Measurements from ENCODE around the gene SEC24D. TPM values are rescaled to one million over a fixed set of nuclear protein-coding genes. Genes with fewer than 3 reads are reported as not detected.
A peak's percentile ranks its signal among the peaks of the same experiment; 100 is the strongest.

Gene SEC24D
- total RNA-seq, 1 experiment from 2014 or later, result 32.0 TPM

- CTCF ChIA-PET, result no interaction called here
- BruUV-seq (replicated peaks), result no TSS peak
- POLR2A ChIA-PET, result no interaction called here
- intact Hi-C loops (cut with micrococcal nuclease; ENCODE audit: unreplicated experiment), result no loop called here
- H3K36me3 Mint-ChIP-seq (ENCODE audit: insufficient read depth, unreplicated experiment), result no peaks in the 10 kb centered on the region
- peaks cover 10% of the 10 kb centered on the region for H3K4me1 Mint-ChIP-seq (ENCODE audit: low read depth, unreplicated experiment)
- no peaks in the 10 kb centered on the region for H3K9me3 ChIP-seq
- no peak overlapping the region for H3K27ac Mint-ChIP-seq (ENCODE audit: unreplicated experiment)
- no peaks in the 10 kb centered on the region for H3K4me1 ChIP-seq
- no peaks in the 10 kb centered on the region; the same call in 1 of the 2 replicates for H3K27me3 ChIP-seq (replicated peaks; ENCODE audit: control insufficient read depth, insufficient read depth, low read length)
- no peak overlapping the region for H3K4me3 ChIP-seq (ENCODE audit: low read depth, low read length)
- TF ChIP-seq CTCF (IDR thresholded peaks at IDR 0.05; ENCODE audit: insufficient read depth in 1 of 2, low read depth in 1 of 2, low read length in 1 of 2, severe bottlenecking in 1 of 2, unreplicated experiment in 1 of 2), result no peak
- DNase-seq, result no peak
- no peaks in the 10 kb centered on the region for H3K27me3 Mint-ChIP-seq (ENCODE audit: insufficient read depth, unreplicated experiment)
- no peaks in the 10 kb centered on the region for H3K36me3 ChIP-seq (ENCODE audit: control insufficient read depth, insufficient read depth, low read length)
- H3K9me3 Mint-ChIP-seq (ENCODE audit: unreplicated experiment), result no peaks in the 10 kb centered on the region
- H3K4me3 Mint-ChIP-seq (ENCODE audit: unreplicated experiment), result peak overlapping the region; percentile 55
These were observed 14.1 kb upstream of the SEC24D start for GRCh38 chr4:118849867-118850487.

GRCh38 chr4:118848901-118849300 is 13.0 kb upstream of the SEC24D start:
- CTCF ChIA-PET, result no interaction called here
- Histone ChIP-seq H3K36me3 (ENCODE audit: control insufficient read depth, insufficient read depth, low read length) (no peaks in the 10 kb centered on the region), H3K27me3 (replicated peaks; ENCODE audit: control insufficient read depth, insufficient read depth, low read length) (no peaks in the 10 kb centered on the region; the same call in 1 of the 2 replicates), H3K4me3 (ENCODE audit: low read depth, low read length) (no peak overlapping the region), H3K4me1 (no peaks in the 10 kb centered on the region), H3K9me3 (no peaks in the 10 kb centered on the region)
- H3K27me3 Mint-ChIP-seq (ENCODE audit: insufficient read depth, unreplicated experiment), result no peaks in the 10 kb centered on the region
- H3K27ac Mint-ChIP-seq (ENCODE audit: unreplicated experiment), result no peak overlapping the region
- peaks cover 10% of the 10 kb centered on the region for H3K4me1 Mint-ChIP-seq (ENCODE audit: low read depth, unreplicated experiment)
- BruUV-seq (replicated peaks), result no TSS peak
- intact Hi-C loops (cut with micrococcal nuclease; ENCODE audit: unreplicated experiment), result no loop called here
- no peaks in the 10 kb centered on the region for H3K36me3 Mint-ChIP-seq (ENCODE audit: insufficient read depth, unreplicated experiment)
- TF ChIP-seq CTCF (IDR thresholded peaks at IDR 0.05; ENCODE audit: insufficient read depth in 1 of 2, low read depth in 1 of 2, low read length in 1 of 2, severe bottlenecking in 1 of 2, unreplicated experiment in 1 of 2), result no peak
- H3K4me3 Mint-ChIP-seq (ENCODE audit: unreplicated experiment), result no peak overlapping the region
- no peaks in the 10 kb centered on the region for H3K9me3 Mint-ChIP-seq (ENCODE audit: unreplicated experiment)
- no peak for DNase-seq
- POLR2A ChIA-PET, result no interaction called here

- no peaks in the 10 kb centered on the region for H3K4me1 ChIP-seq
- intact Hi-C loops (cut with micrococcal nuclease; ENCODE audit: unreplicated experiment), result no loop called here
- ChIA-PET POLR2A (no interaction called here), CTCF (no interaction called here)
- H3K9me3 ChIP-seq, result no peaks in the 10 kb centered on the region
- no peak overlapping the region for H3K27ac Mint-ChIP-seq (ENCODE audit: unreplicated experiment)
- BruUV-seq (replicated peaks), result no TSS peak
- no peaks in the 10 kb centered on the region for H3K9me3 Mint-ChIP-seq (ENCODE audit: unreplicated experiment)
- TF ChIP-seq CTCF (IDR thresholded peaks at IDR 0.05; ENCODE audit: insufficient read depth in 1 of 2, low read depth in 1 of 2, low read length in 1 of 2, severe bottlenecking in 1 of 2, unreplicated experiment in 1 of 2), result no peak
- H3K36me3 ChIP-seq (ENCODE audit: control insufficient read depth, insufficient read depth, low read length), result no peaks in the 10 kb centered on the region
- H3K4me3 ChIP-seq (ENCODE audit: low read depth, low read length), result no peak overlapping the region
- no peaks in the 10 kb centered on the region for H3K36me3 Mint-ChIP-seq (ENCODE audit: insufficient read depth, unreplicated experiment)
- H3K4me1 Mint-ChIP-seq (ENCODE audit: low read depth, unreplicated experiment), result peaks cover 10% of the 10 kb centered on the region
- no peak for DNase-seq
- H3K27me3 ChIP-seq (replicated peaks; ENCODE audit: control insufficient read depth, insufficient read depth, low read length), result no peaks in the 10 kb centered on the region
- H3K4me3 Mint-ChIP-seq (ENCODE audit: unreplicated experiment), result no peak overlapping the region
- H3K27me3 Mint-ChIP-seq (ENCODE audit: insufficient read depth, unreplicated experiment), result no peaks in the 10 kb centered on the region
These were observed 12.3 kb upstream of the SEC24D start for GRCh38 chr4:118848242-118848641.
